HCT116 (cell line): ENCODE measurements around the gene IGDCC3. TPM values are rescaled to one million over a fixed set of nuclear protein-coding genes. Genes with fewer than 3 reads are reported as not detected.

Experiments used
- ATAC-seq: fragments of 200-7000 bp; cut with Tn5 transposase; 2 replicates; pipeline ENCODE4 v1.9.1; 2020; ENCODE audit warnings: mild to moderate bottlenecking, moderate library complexity
- BruUV-seq: library from RNA; stranded (reverse); fragments of 400-500 nt; replicated peaks from 2 replicates; lab custom pipeline; 2021; lab: Mats Ljungman, UMichigan
- CTCF ChIA-PET: fragments of 300-600 bp; sonication (Branson Sonifier 250); formaldehyde crosslinking; loops from one replicate; lab custom pipeline; 2021; ENCODE audit warnings: antibody characterized with exemption; lab: Charles Lee
- POLR2A ChIA-PET: fragments of 300-600, 350-600 bp; sonication (Branson Sonifier 250); formaldehyde crosslinking; loops from one replicate; lab custom pipeline; 2021; ENCODE audit warnings: antibody characterized with exemption; lab: Charles Lee
- RAD21 ChIA-PET, 2 experiments: fragments of 300-600 bp; sonication (Branson Sonifier 250); formaldehyde crosslinking; loops; one replicate each; lab custom pipeline; 2023; ENCODE audit warnings: low total read pairs in 2 of 2; ENCODE audit not compliant: uncharacterized antibody in 2 of 2, unreplicated experiment in 2 of 2, low non-redundant PET in 1 of 2; lab: Charles Lee
- DNase-seq: peaks from one replicate; pipeline ENCODE4 v3.0.0-alpha.2; 2010; ENCODE audit warnings: low read depth, low spot score
- H2AFZ ChIP-seq: fragments of 200-600 bp; shearing (Covaris generic), sonication (generic); 2 replicates; pipeline ENCODE4 v1.6.1; 2017; ENCODE audit warnings: low read depth, mixed run types, mixed read lengths, antibody characterized with exemption, low read length; ENCODE audit not compliant: poor library complexity, severe bottlenecking
- H3K27ac ChIP-seq: 2 replicates; pipeline ENCODE4 v1.5.1; 2012; ENCODE audit warnings: low read depth, low read length
- H3K27me3 ChIP-seq: fragments of 200-600 bp; sonication (generic); 2 replicates; pipeline ENCODE4 v1.6.1; 2016; ENCODE audit warnings: mixed run types, low read length, mixed read lengths; ENCODE audit not compliant: insufficient read depth
- H3K36me3 ChIP-seq, 2 experiments: fragments of 200-500 bp in 1 of 2; fragments of 200-600 bp in 1 of 2; sonication (Bioruptor generic) in 1 of 2; sonication (generic) in 1 of 2; 2 replicates each; pipeline versions ENCODE4 v1.5.1 to v1.6.1; 2014 to 2016; ENCODE audit warnings: low read length in 2 of 2, inconsistent platforms in 1 of 2, mixed read lengths in 1 of 2, mixed run types in 1 of 2; ENCODE audit not compliant: insufficient read depth in 2 of 2, control insufficient read depth in 1 of 2
- H3K4me1 ChIP-seq, 2 experiments: fragments of 200-600 bp in 1 of 2; sonication (generic) in 1 of 2; 2 replicates each; pipeline versions ENCODE4 v1.5.1 to v1.6.1; 2012 to 2017; ENCODE audit warnings: low read length in 2 of 2, inconsistent platforms in 1 of 2, mild to moderate bottlenecking in 1 of 2, mixed read lengths in 1 of 2, mixed run types in 1 of 2, moderate library complexity in 1 of 2; ENCODE audit not compliant: insufficient read depth in 2 of 2, control insufficient read depth in 1 of 2
- H3K4me2 ChIP-seq: fragments of 200-600 bp; sonication (generic); 2 replicates; pipeline ENCODE4 v1.6.1; 2017; ENCODE audit warnings: mixed run types, low read length, mixed read lengths
- H3K4me3 ChIP-seq, 2 experiments: fragments of 200-600 bp in 1 of 2; sonication (generic) in 1 of 2; replicated peaks in 1 of 2; 2 replicates each; pipeline ENCODE4 v1.5.1; 2011 to 2016; ENCODE audit warnings: low read length in 2 of 2, control low read depth in 1 of 2, low read depth in 1 of 2, mild to moderate bottlenecking in 1 of 2, mixed read lengths in 1 of 2, mixed run types in 1 of 2
- H3K79me2 ChIP-seq: fragments of 200-600 bp; sonication (generic); 2 replicates; pipeline ENCODE4 v1.6.1; 2017; ENCODE audit warnings: mild to moderate bottlenecking, mixed run types, low read length, moderate library complexity, mixed read lengths; ENCODE audit not compliant: insufficient read depth
- H3K9ac ChIP-seq: fragments of 200-600 bp; sonication (generic); 2 replicates; pipeline ENCODE4 v1.6.1; 2016; ENCODE audit warnings: low read length, mixed read lengths
- H3K9me2 ChIP-seq: fragments of 200-600 bp; sonication (generic), shearing (Covaris generic); 2 replicates; pipeline ENCODE4 v1.6.1; 2017; ENCODE audit warnings: mixed run types, mild to moderate bottlenecking, moderate library complexity; ENCODE audit not compliant: insufficient read depth
- H3K9me3 ChIP-seq, 2 experiments: fragments of 200-500 bp in 1 of 2; fragments of 200-600 bp in 1 of 2; sonication (Bioruptor generic) in 1 of 2; sonication (generic) in 1 of 2; 2 replicates each; pipeline ENCODE4 v1.6.1; 2014 to 2017; ENCODE audit warnings: low read length in 2 of 2, mixed read lengths in 2 of 2, inconsistent platforms in 1 of 2, low read depth in 1 of 2, mild to moderate bottlenecking in 1 of 2, mixed run types in 1 of 2, moderate library complexity in 1 of 2; ENCODE audit not compliant: control insufficient read depth in 1 of 2, insufficient read depth in 1 of 2
- H4K20me1 ChIP-seq: fragments of 200-600 bp; sonication (generic), shearing (Covaris generic); 2 replicates; pipeline ENCODE4 v1.6.1; 2017; ENCODE audit warnings: mixed run types, mild to moderate bottlenecking, moderate library complexity; ENCODE audit not compliant: insufficient read depth
- ELF1 ChIP-seq: IDR thresholded peaks from 2 replicates; pipeline ENCODE4 v1.6.1; 2012; ENCODE audit warnings: low read depth, borderline replicate concordance
- EZH2 ChIP-seq: fragments of 200-600 bp; sonication (generic); IDR thresholded peaks from 2 replicates; pipeline ENCODE4 v1.6.1; 2017; ENCODE audit warnings: antibody characterized with exemption, mixed run types
- POLR2AphosphoS5 ChIP-seq: IDR thresholded peaks from 2 replicates; pipeline ENCODE4 v1.6.1; 2011; ENCODE audit warnings: mild to moderate bottlenecking, low read depth, low read length, moderate library complexity
- RAD21 ChIP-seq: IDR thresholded peaks from 2 replicates; pipeline ENCODE4 v1.6.1; 2012; ENCODE audit warnings: low read depth, mild to moderate bottlenecking
- TCF7L2 ChIP-seq: IDR thresholded peaks from 2 replicates; pipeline ENCODE4 v1.7.0; 2011; ENCODE audit warnings: borderline replicate concordance, inconsistent platforms; ENCODE audit not compliant: insufficient read depth, insufficient read length; ENCODE audit errors: extremely low read depth
- YY1 ChIP-seq: IDR thresholded peaks from 2 replicates; pipeline ENCODE4 v1.6.1; 2011; ENCODE audit warnings: low read length, low read depth, moderate library complexity, mild to moderate bottlenecking; ENCODE audit not compliant: insufficient replicate concordance; ENCODE audit errors: extremely low read depth
- ZFX ChIP-seq: fragments of 450-650 bp; IDR thresholded peaks from 2 replicates; pipeline ENCODE4 v1.6.1; 2017
- ZNF274 ChIP-seq: fragments of 200-500 bp; sonication (Bioruptor generic); IDR thresholded peaks from 2 replicates; pipeline ENCODE4 v1.6.1; 2014; ENCODE audit warnings: mild to moderate bottlenecking, low read depth, low read length, inconsistent platforms
- intact Hi-C: fragments of 100-400 bp; cut with micrococcal nuclease; formaldehyde crosslinking; loops from 2 replicates; pipeline ENCODE4 v1.10.0; 2022
- total RNA-seq: library from RNA; stranded (reverse); gene quantifications from one replicate; pipeline ENCODE4 v1.2.1, GENCODE V29; 2021; ENCODE audit not compliant: unreplicated experiment
- TF ChIP-seq, protein P1 (sequence below), 3 experiments: fragments of 200-600 bp in 1 of 3; sonication (generic) in 1 of 3; IDR thresholded peaks in 2 of 3; conservative IDR thresholded peaks in 1 of 3; 2 replicates each; pipeline ENCODE4 v1.5.1; 2012 to 2017; ENCODE audit warnings: low read depth in 2 of 3, low read length in 2 of 3, antibody characterized with exemption in 1 of 3, borderline replicate concordance in 1 of 3, control low read depth in 1 of 3, mild to moderate bottlenecking in 1 of 3, mixed read lengths in 1 of 3, mixed run types in 1 of 3, moderate library complexity in 1 of 3; ENCODE audit not compliant: insufficient read depth in 1 of 3
- TF ChIP-seq, protein P2 (sequence below): IDR thresholded peaks from 2 replicates; pipeline ENCODE4 v1.6.1; 2012
- TF ChIP-seq, protein P3 (sequence below): IDR thresholded peaks from 2 replicates; pipeline ENCODE4 v1.6.1; 2012; ENCODE audit warnings: low read depth

Gene IGDCC3
- total RNA-seq, 1 experiment from 2014 or later, result 0.44 TPM

DNA sequence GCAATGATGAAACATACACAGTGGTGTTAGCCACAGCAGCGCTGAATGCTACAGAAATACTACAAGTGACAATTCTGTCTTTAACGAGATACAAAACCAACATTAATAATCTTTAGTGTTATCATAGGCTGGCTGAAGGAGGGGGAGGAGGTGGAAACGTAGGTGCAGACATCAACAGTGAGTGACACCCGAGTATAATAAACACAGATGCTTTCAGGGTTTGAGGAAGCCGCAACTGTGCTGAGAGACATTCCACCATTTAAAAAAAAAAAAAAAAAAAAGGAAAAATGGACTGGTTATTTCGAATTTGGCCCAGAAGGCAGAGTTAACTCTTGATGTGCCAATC, 4.3 kb upstream of the IGDCC3 start:
- POLR2A ChIA-PET, result no interaction called here

More for the DNA sequence above, 4.3 kb upstream of the IGDCC3 start:
- Histone ChIP-seq H3K36me3 (no peaks in the 10 kb centered on the region), H3K27ac (no peak overlapping the region), H3K4me1 (peaks cover 8 to 21% of the 10 kb centered on the region in 2 experiments), H3K4me3 (no peak overlapping the region), H3K9ac (no peak overlapping the region), H3K9me3 (no peaks in the 10 kb centered on the region), H3K27me3 (no peaks in the 10 kb centered on the region; the same call in 1 of the 2 replicates), H3K79me2 (no peaks in the 10 kb centered on the region), H4K20me1 (no peaks in the 10 kb centered on the region), H3K9me2 (no peaks in the 10 kb centered on the region), H2AFZ (no peak overlapping the region), H3K4me2 (no peak overlapping the region)
- RAD21 ChIA-PET, result no interaction called here
- ATAC-seq (no peak), DNase-seq (no peak)
- intact Hi-C loops, result no loop called here
- CTCF ChIA-PET, result interaction anchor here (1.3 kb wide), 1 partner anchor 12 kb away, joined by 5 read pairs; no protein-coding TSS in a partner anchor
- TF ChIP-seq EZH2 (no peak), ZFX (no peak), RAD21 (no peak), TCF7L2 (no peak), POLR2AphosphoS5 (no peak), ZNF274 (no peak), ELF1 (no peak), YY1 (no peak)
- TF ChIP-seq, protein P1, sequence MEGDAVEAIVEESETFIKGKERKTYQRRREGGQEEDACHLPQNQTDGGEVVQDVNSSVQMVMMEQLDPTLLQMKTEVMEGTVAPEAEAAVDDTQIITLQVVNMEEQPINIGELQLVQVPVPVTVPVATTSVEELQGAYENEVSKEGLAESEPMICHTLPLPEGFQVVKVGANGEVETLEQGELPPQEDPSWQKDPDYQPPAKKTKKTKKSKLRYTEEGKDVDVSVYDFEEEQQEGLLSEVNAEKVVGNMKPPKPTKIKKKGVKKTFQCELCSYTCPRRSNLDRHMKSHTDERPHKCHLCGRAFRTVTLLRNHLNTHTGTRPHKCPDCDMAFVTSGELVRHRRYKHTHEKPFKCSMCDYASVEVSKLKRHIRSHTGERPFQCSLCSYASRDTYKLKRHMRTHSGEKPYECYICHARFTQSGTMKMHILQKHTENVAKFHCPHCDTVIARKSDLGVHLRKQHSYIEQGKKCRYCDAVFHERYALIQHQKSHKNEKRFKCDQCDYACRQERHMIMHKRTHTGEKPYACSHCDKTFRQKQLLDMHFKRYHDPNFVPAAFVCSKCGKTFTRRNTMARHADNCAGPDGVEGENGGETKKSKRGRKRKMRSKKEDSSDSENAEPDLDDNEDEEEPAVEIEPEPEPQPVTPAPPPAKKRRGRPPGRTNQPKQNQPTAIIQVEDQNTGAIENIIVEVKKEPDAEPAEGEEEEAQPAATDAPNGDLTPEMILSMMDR (IDR thresholded peaks at IDR 0.05 in 2 of 3, conservative IDR thresholded peaks at IDR 0.05 in 1 of 3; ENCODE audit: borderline replicate concordance in 1 of 3, insufficient read depth in 1 of 3, low read depth in 2 of 3, low read length in 2 of 3), result no peak
- TF ChIP-seq, protein P2, sequence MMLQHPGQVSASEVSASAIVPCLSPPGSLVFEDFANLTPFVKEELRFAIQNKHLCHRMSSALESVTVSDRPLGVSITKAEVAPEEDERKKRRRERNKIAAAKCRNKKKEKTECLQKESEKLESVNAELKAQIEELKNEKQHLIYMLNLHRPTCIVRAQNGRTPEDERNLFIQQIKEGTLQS, result no peak
- TF ChIP-seq, protein P3, sequence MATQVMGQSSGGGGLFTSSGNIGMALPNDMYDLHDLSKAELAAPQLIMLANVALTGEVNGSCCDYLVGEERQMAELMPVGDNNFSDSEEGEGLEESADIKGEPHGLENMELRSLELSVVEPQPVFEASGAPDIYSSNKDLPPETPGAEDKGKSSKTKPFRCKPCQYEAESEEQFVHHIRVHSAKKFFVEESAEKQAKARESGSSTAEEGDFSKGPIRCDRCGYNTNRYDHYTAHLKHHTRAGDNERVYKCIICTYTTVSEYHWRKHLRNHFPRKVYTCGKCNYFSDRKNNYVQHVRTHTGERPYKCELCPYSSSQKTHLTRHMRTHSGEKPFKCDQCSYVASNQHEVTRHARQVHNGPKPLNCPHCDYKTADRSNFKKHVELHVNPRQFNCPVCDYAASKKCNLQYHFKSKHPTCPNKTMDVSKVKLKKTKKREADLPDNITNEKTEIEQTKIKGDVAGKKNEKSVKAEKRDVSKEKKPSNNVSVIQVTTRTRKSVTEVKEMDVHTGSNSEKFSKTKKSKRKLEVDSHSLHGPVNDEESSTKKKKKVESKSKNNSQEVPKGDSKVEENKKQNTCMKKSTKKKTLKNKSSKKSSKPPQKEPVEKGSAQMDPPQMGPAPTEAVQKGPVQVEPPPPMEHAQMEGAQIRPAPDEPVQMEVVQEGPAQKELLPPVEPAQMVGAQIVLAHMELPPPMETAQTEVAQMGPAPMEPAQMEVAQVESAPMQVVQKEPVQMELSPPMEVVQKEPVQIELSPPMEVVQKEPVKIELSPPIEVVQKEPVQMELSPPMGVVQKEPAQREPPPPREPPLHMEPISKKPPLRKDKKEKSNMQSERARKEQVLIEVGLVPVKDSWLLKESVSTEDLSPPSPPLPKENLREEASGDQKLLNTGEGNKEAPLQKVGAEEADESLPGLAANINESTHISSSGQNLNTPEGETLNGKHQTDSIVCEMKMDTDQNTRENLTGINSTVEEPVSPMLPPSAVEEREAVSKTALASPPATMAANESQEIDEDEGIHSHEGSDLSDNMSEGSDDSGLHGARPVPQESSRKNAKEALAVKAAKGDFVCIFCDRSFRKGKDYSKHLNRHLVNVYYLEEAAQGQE, result no peak
- BruUV-seq, result no TSS peak
